Neuronal stem cell (in vitro differentiated cells): ENCODE results near the gene MYEOV.

Experiments used
- DNase-seq: peaks from one replicate; pipeline ENCODE4 v3.0.0-alpha.2; 2013; ENCODE audit warnings: low spot score
- H2AFZ ChIP-seq: one replicate; pipeline ENCODE4 v1.6.1; 2013; ENCODE audit warnings: mild to moderate bottlenecking, low read length, inconsistent platforms
- H2AK5ac ChIP-seq: 2 replicates; pipeline ENCODE4 v1.6.1; 2013; ENCODE audit warnings: low read depth, mild to moderate bottlenecking, inconsistent platforms, low read length, moderate library complexity, mixed read lengths
- H2BK120ac ChIP-seq: 2 replicates; pipeline ENCODE4 v1.6.1; 2013; ENCODE audit warnings: low read depth, mild to moderate bottlenecking, inconsistent platforms, low read length, moderate library complexity, mixed read lengths
- H2BK12ac ChIP-seq: one replicate; pipeline ENCODE4 v1.6.1; 2013; ENCODE audit warnings: low read length, inconsistent platforms
- H2BK15ac ChIP-seq: 2 replicates; pipeline ENCODE4 v1.6.1; 2013; ENCODE audit warnings: mild to moderate bottlenecking, low read length, inconsistent platforms, mixed read lengths
- H2BK5ac ChIP-seq: one replicate; pipeline ENCODE4 v1.6.1; 2013; ENCODE audit warnings: inconsistent platforms, mild to moderate bottlenecking, low read length, moderate library complexity
- H3K14ac ChIP-seq: one replicate; pipeline ENCODE4 v1.6.1; 2013; ENCODE audit warnings: low read length, inconsistent platforms
- H3K18ac ChIP-seq: 2 replicates; pipeline ENCODE4 v1.6.1; 2013; ENCODE audit warnings: low read length, inconsistent platforms
- H3K23ac ChIP-seq: 2 replicates; pipeline ENCODE4 v1.6.1; 2013; ENCODE audit warnings: low read depth, mild to moderate bottlenecking, mixed read lengths, low read length, inconsistent platforms; ENCODE audit not compliant: poor library complexity
- H3K27ac ChIP-seq: replicated peaks from 3 replicates; pipeline ENCODE4 v1.5.1; 2013; ENCODE audit warnings: low read length, inconsistent platforms
- H3K27me3 ChIP-seq, 3 experiments: 2 replicates each; pipeline ENCODE4 v1.6.1; 2013; ENCODE audit warnings: low read length in 3 of 3, mild to moderate bottlenecking in 2 of 3, inconsistent platforms in 1 of 3, low read depth in 1 of 3, mixed read lengths in 1 of 3, moderate library complexity in 1 of 3; ENCODE audit not compliant: control insufficient read depth in 3 of 3, insufficient read depth in 3 of 3
- H3K36me3 ChIP-seq, 2 donors: replicated peaks in 1 of 2; 2 replicates each; pipeline ENCODE4 v1.6.1; 2013; ENCODE audit warnings: low read length in 2 of 2; ENCODE audit not compliant: control insufficient read depth in 2 of 2, insufficient read depth in 2 of 2
- H3K4ac ChIP-seq: 2 replicates; pipeline ENCODE4 v1.6.1; 2013; ENCODE audit warnings: inconsistent platforms, mild to moderate bottlenecking, low read length, moderate library complexity
- H3K4me1 ChIP-seq, 2 donors: 1 replicate in 1 of 2; 2 replicates in 1 of 2; pipeline ENCODE4 v1.6.1; 2013; ENCODE audit warnings: low read length in 2 of 2, low read depth in 1 of 2; ENCODE audit not compliant: control insufficient read depth in 2 of 2, insufficient read depth in 1 of 2
- H3K4me2 ChIP-seq: one replicate; pipeline ENCODE4 v1.6.1; 2013; ENCODE audit warnings: mild to moderate bottlenecking, low read length, inconsistent platforms; ENCODE audit not compliant: insufficient read depth, poor library complexity, severe bottlenecking
- H3K4me3 ChIP-seq, 2 donors: 2 replicates each; pipeline ENCODE4 v1.5.1; 2013; ENCODE audit warnings: low read length in 2 of 2, mild to moderate bottlenecking in 2 of 2, inconsistent platforms in 1 of 2, moderate library complexity in 1 of 2
- H3K79me1 ChIP-seq: one replicate; pipeline ENCODE4 v1.6.1; 2013; ENCODE audit warnings: low read depth, mild to moderate bottlenecking, inconsistent platforms, low read length, moderate library complexity
- H3K9ac ChIP-seq: one replicate; pipeline ENCODE4 v1.6.1; 2013; ENCODE audit warnings: mild to moderate bottlenecking, low read depth, low read length, inconsistent platforms; ENCODE audit not compliant: poor library complexity
- H3K9me3 ChIP-seq, 2 donors: replicated peaks in 1 of 2; 2 replicates each; pipeline versions ENCODE3 to v1.6.1; 2013; ENCODE audit warnings: low read length in 2 of 2, mild to moderate bottlenecking in 2 of 2, inconsistent platforms in 1 of 2, low read depth in 1 of 2, mixed read lengths in 1 of 2, moderate library complexity in 1 of 2; ENCODE audit not compliant: control insufficient read depth in 2 of 2, insufficient read depth in 1 of 2
- H4K8ac ChIP-seq: one replicate; pipeline ENCODE4 v1.6.1; 2013; ENCODE audit warnings: low read depth, mild to moderate bottlenecking, inconsistent platforms, low read length, moderate library complexity
- H4K91ac ChIP-seq: one replicate; pipeline ENCODE4 v1.6.1; 2013; ENCODE audit warnings: low read length, low read depth, mild to moderate bottlenecking, inconsistent platforms; ENCODE audit not compliant: poor library complexity
- WGBS, 2 donors: extraction: QIAGEN DNeasy Blood & Tissue Kit; methylation state at CpG; one replicate each; pipeline ENCODE4 v1.1.7; 2013; ENCODE audit warnings: missing lambda C conversion rate in 2 of 2, mixed read lengths in 1 of 2; ENCODE audit not compliant: insufficient read length in 2 of 2, insufficient replicate concordance in 1 of 2; ENCODE audit errors: extremely low coverage in 2 of 2; 5-methylcytosine and 5-hydroxymethylcytosine counted together

MYEOV gene

GRCh38 chr11:69262918-69263735, 30.8 kb upstream of the MYEOV start:
- H2BK5ac ChIP-seq: no peak overlapping the region
- no CpG with 5 or more reads among the region's 8 CpGs for WGBS, 2 donors

DNA sequence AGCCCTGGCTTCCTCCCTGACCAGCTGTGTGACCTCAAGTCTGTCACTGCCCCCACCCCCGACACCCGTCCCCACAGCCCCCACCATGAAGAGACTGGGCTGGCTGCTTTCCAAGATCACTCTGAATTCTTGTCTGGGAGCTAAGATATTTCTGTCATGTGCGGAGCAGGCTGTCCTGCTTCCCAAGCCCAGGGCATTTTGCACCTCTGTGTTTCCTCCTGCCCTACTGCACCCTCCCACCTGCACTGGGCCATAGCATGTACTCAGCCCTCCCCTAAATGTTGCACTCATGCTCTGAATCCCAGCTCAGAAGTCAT, 30.3 kb upstream of the MYEOV start:
- H3K4ac ChIP-seq: no peak overlapping the region
- H3K18ac ChIP-seq: no peak overlapping the region
- no peak overlapping the region for H3K9ac ChIP-seq
- no peak overlapping the region for H2AK5ac ChIP-seq
- no peak overlapping the region for H4K91ac ChIP-seq
- H3K4me2 ChIP-seq: no peak overlapping the region
- no peak overlapping the region for H3K27ac ChIP-seq
- H3K36me3 ChIP-seq: no peaks in the 10 kb centered on the region
- DNase-seq: no peak
- H2BK12ac ChIP-seq: no peak overlapping the region
- H2BK5ac ChIP-seq: no peak overlapping the region
- H3K79me1 ChIP-seq: no peaks in the 10 kb centered on the region
- H4K8ac ChIP-seq: no peak overlapping the region
- H2AFZ ChIP-seq: no peak overlapping the region
- H3K27me3 ChIP-seq: no peaks in the 10 kb centered on the region
- no CpG with 5 or more reads among the region's 3 CpGs for WGBS, 2 donors
- H3K9me3 ChIP-seq: peaks cover 0 to 2% of the 10 kb centered on the region in 2 donors
- no peak overlapping the region for H2BK120ac ChIP-seq
- H2BK15ac ChIP-seq: peak overlapping the region; percentile 13
- H3K4me3 ChIP-seq: no peak overlapping the region
- H3K23ac ChIP-seq: no peak overlapping the region
- H3K14ac ChIP-seq: no peak overlapping the region
- peaks cover 0 to 2% of the 10 kb centered on the region in 2 donors for H3K4me1 ChIP-seq

More at GRCh38 chr11:69262918-69263735, 30.8 kb upstream of the MYEOV start:
- Histone ChIP-seq H3K27me3 (no peaks in the 10 kb centered on the region), H4K8ac (no peak overlapping the region), H3K23ac (no peak overlapping the region), H4K91ac (no peak overlapping the region), H2BK12ac (no peak overlapping the region), H3K9me3 (peaks cover 0 to 2% of the 10 kb centered on the region in 2 donors), H3K4me1 (peaks cover 0 to 2% of the 10 kb centered on the region in 2 donors), H3K4me2 (no peak overlapping the region), H2AK5ac (no peak overlapping the region), H3K27ac (no peak overlapping the region), H3K79me1 (no peaks in the 10 kb centered on the region), H2BK15ac (no peak overlapping the region), H3K4ac (no peak overlapping the region), H2BK120ac (no peak overlapping the region), H3K36me3 (no peaks in the 10 kb centered on the region), H3K4me3 (no peak overlapping the region), H3K14ac (no peak overlapping the region), H3K18ac (no peak overlapping the region), H2AFZ (no peak overlapping the region), H3K9ac (no peak overlapping the region)
- DNase-seq: no peak

DNA sequence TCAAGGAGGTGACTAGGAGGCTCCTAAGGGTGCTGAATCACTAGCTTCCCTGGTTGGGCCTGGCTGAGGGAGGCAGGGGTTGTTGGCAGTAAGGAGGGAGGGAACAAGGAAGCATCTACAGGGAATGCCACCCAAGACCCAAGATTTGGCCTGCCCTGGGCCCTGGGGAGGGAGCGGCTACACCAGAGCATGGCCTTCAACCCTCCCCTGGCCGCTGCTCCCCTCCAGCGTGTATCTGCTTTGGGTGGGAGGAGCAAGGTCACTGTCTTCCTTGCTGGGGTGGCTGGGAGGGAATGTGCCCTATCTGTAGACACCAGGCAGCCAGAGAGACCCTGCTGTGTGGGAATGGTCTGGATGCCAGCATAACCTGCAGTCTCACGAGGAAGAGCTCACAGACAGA, 29.5 kb upstream of the MYEOV start:
- no peak overlapping the region for H4K91ac ChIP-seq
- no peak overlapping the region for H3K4me2 ChIP-seq
- H2BK15ac ChIP-seq: peak overlapping the region; percentile 14
- H3K4me3 ChIP-seq: no peak overlapping the region
- WGBS, 2 donors: no CpG with 5 or more reads among the region's 4 CpGs
- no peak overlapping the region for H2BK5ac ChIP-seq
- peak overlapping the region; percentile 69 for H2BK12ac ChIP-seq
- H3K14ac ChIP-seq: no peak overlapping the region
- H3K9ac ChIP-seq: peak overlapping the region; percentile 45
- no peak for DNase-seq
- peaks cover 0 to 2% of the 10 kb centered on the region in 2 donors for H3K4me1 ChIP-seq
- H3K27me3 ChIP-seq: no peaks in the 10 kb centered on the region
- H3K18ac ChIP-seq: peak overlapping the region; percentile 38
- no peak overlapping the region for H3K27ac ChIP-seq
- H3K79me1 ChIP-seq: no peaks in the 10 kb centered on the region
- no peak overlapping the region for H2AFZ ChIP-seq
- H4K8ac ChIP-seq: no peak overlapping the region
- H2BK120ac ChIP-seq: no peak overlapping the region
- no peaks in the 10 kb centered on the region for H3K36me3 ChIP-seq
- no peak overlapping the region for H3K23ac ChIP-seq
- H2AK5ac ChIP-seq: peak overlapping the region; percentile 64
- no peak overlapping the region for H3K4ac ChIP-seq
- H3K9me3 ChIP-seq: peaks cover 0 to 2% of the 10 kb centered on the region in 2 donors

- Histone ChIP-seq H3K4me2 (no peak overlapping the region), H2BK120ac (peak overlapping the region; percentile 21), H4K91ac (no peak overlapping the region), H3K9ac (no peak overlapping the region), H3K79me1 (no peaks in the 10 kb centered on the region), H3K36me3 (no peaks in the 10 kb centered on the region), H2AK5ac (peak overlapping the region; percentile 64), H2BK5ac (no peak overlapping the region), H3K27ac (no peak overlapping the region), H3K23ac (no peak overlapping the region), H3K14ac (peak overlapping the region; percentile 56), H4K8ac (no peak overlapping the region), H2AFZ (no peak overlapping the region), H3K4me3 (no peak overlapping the region), H3K4me1 (peaks cover 0 to 2% of the 10 kb centered on the region in 2 donors), H3K4ac (no peak overlapping the region), H2BK15ac (no peak overlapping the region), H3K18ac (peak overlapping the region; percentile 61), H3K27me3 (no peaks in the 10 kb centered on the region), H3K9me3 (peaks cover 0 to 2% of the 10 kb centered on the region in 2 donors), H2BK12ac (no peak overlapping the region)
- no peak for DNase-seq
- no CpG with 5 or more reads among the region's 6 CpGs for WGBS, 2 donors
Measured at GRCh38 chr11:69265210-69265609, 28.7 kb upstream of the MYEOV start.
